Anterior cingulate cortex (tissue), 58 donors: ENCODE measurements around the gene USP30.
"Not testable (repeated sequence)": the region's sequence is repeated elsewhere in the genome, so short reads cannot be mapped to it uniquely, and the experiment has no call there.

ENCODE experiments used
- DNase-seq, 58 donors: peaks; one replicate each; lab custom pipeline; 2025; lab: John Stamatoyannopoulos, UW

USP30 gene

GRCh38 chr12:109052414-109053323, at the start of gene USP30:
TSS of gene USP30 (plus strand) at chr12:109052576. CDS start at chr12:109052679, 103 bp downstream.
- DNase-seq = peak; percentile 18 to 90 (median 78)

- no peak for DNase-seq
Observed at GRCh38 chr12:109004017-109004416, 48.4 kb upstream of the USP30 start.

- no peak for DNase-seq
Observed at GRCh38 chr12:109009766-109010165, 42.6 kb upstream of the USP30 start.

- no peak for DNase-seq
Observed at GRCh38 chr12:109010259-109010658, 42.1 kb upstream of the USP30 start.

GRCh38 chr12:109014984-109015765, 37.2 kb upstream of the USP30 start:
- no peak for DNase-seq

GRCh38 chr12:109016016-109016415, 36.4 kb upstream of the USP30 start:
- no peak for DNase-seq

- no peak for DNase-seq
Observed at GRCh38 chr12:109016978-109017377, 35.4 kb upstream of the USP30 start.

GRCh38 chr12:109018296-109018695, 34.1 kb upstream of the USP30 start:
- DNase-seq = peak in 1 of 58 donors; percentile 13

GRCh38 chr12:109020146-109020795, 32.1 kb upstream of the USP30 start:
- DNase-seq = peak in 1 of 58 donors; percentile 18

- DNase-seq = peak; percentile 17 to 91 (median 78)
Observed at GRCh38 chr12:109020796-109021380, 31.5 kb upstream of the USP30 start, which contains the start of gene SVOP. TSS of gene SVOP (minus strand) at chr12:109021068. CDS start at chr12:109020868, 200 bp downstream.

- DNase-seq = peak in 3 of 58 donors; percentile 14 to 48 (median 28)
Observed at GRCh38 chr12:109027767-109028166, 24.6 kb upstream of the USP30 start.

GRCh38 chr12:109028624-109029023, 23.8 kb upstream of the USP30 start:
- DNase-seq = not testable (repeated sequence)

GRCh38 chr12:109029411-109029810, 23.0 kb upstream of the USP30 start:
- DNase-seq = no peak

GRCh38 chr12:109033239-109034196, 18.9 kb upstream of the USP30 start:
- DNase-seq = no peak

- no peak for DNase-seq
Observed at GRCh38 chr12:109036975-109037374, 15.4 kb upstream of the USP30 start.

GRCh38 chr12:109044241-109044640, 8.1 kb upstream of the USP30 start:
- no peak for DNase-seq

GRCh38 chr12:109047081-109047805, 5.1 kb upstream of the USP30 start:
- no peak for DNase-seq

GRCh38 chr12:109048706-109049105, 3.7 kb upstream of the USP30 start:
- not testable (repeated sequence) for DNase-seq
